NCI-H748 treated with DMSO at 0.1 percent for 48 hours (cell line): ENCODE data around the gene ZGRF1.
A peak's percentile ranks its signal among the peaks of the same experiment; 100 is the strongest.
"Not testable (repeated sequence)": the region's sequence is repeated elsewhere in the genome, so short reads cannot be mapped to it uniquely, and the experiment has no call there.

Experiments used
- DNase-seq: peaks from one replicate; lab custom pipeline; 2025; lab: John Stamatoyannopoulos, UW

ZGRF1 gene

DNA sequence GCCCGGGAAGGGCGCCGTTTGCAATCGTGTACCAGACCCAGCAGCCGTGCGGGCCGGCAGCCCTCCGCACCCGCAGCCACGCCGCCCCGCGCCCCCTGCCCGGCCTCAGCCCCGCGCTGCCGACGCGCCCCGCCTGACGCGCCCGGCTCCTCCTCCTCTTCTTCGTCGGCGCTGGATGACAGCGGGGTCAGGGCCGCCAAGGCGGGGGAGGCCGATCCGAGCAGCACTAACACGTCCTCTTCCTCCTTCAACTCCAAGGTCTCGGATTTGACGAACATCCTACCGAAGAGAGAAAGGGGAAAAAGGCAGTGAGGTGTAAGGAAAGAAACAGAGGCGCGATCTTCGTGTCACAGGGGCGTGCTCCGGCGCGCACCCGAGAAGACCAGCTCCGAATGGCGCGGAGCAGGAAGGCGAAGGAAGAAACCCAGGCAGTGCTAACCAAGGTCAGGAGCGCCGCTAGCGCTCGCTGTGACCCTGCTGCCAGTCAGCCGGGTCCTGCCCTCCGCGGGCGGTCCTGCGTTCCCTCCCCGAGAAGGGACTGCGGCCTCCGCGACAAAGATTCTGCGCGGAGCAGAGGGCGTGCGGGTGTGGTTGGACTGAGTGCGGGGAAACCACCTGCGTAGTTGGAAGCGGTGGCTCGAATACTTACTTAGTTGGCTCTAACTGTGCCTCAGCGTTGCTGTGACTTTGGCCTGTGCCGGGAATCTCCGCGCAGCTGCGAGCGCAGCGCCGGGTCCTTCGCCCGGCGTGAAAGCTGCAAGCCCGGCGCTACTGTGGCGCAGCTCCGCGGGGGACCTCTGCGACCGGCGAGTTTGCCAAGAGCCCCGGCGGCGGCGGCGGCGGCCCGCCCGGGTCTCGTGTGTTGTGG lies 121.3 kb downstream of the ZGRF1 start:
- DNase-seq: no peak

DNA sequence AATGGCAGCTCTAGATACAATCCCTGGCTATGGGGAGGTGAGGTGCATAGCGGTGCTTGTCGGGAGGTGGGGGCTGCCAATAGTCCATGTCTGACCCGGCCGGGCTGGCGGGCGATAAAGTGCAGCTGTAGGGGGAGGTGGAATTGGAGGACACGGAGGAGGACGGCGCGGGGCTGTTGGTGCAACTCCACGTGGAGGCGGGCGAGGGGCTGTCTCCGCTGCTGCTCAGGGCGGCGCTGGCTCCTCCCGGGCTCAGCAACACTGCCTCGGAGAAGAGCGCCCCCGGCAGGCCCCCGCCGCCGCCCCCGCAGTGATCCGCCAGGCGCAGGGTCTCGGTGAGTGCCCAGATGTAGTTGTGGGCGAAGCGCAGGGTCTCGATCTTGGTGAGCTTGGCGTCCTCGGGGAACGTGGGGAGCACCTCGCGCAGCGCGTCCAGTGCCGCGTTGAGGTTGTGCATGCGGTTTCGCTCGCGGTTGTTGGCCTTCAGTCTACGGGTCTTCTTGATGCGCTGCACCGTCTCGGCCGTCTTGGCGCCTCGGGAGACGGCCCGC lies 122.0 kb downstream of the ZGRF1 start:
- no peak for DNase-seq

DNA sequence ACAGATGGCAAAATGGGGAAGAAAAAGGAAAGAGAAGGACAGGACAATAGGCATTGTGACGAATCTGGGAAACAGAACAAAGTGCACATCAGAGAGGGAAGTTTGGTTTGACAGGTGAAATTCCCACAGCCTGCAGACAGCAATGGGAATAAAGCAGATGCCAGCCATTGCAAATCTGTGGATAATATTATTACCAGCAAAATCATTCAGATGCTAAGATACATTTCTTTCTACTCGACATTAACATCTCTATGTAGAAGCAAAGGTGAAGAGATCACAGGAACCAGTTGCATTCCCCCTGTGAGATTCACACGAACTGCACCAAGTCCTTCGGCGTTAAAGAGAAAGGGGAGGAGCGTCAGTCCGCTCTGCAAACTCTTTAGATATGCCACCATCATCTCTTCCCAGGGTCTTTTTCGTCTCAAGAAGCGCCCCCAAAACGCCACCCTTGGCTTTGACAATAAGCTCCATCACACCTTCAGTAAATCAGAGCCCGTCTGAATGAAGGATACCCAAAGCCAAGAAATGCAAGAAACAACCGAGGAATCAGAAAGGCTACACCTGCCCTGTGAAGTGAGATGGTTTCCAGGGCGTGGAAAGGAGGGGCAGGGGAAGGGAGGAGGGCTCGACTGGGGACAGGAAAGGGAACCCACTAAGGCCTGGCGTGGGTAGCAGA lies 122.6 kb downstream of the ZGRF1 start:
- DNase-seq: no peak

DNA sequence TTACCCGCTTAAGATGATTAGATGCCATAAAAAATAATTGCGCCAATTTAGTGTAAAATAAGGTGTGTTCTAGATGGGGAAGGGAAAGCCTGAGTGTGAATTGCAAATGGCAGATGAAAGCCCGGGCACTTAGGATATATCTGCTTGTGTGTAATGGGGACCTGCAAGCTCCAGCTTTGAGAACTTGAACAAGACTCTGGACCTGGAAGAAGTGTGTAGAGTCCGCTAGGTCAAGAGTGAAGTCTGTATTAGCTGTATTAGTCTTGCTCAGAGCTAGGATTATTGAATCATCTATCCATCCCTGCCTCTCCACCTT lies 124.9 kb downstream of the ZGRF1 start:
- peak; percentile 16 for DNase-seq

DNA sequence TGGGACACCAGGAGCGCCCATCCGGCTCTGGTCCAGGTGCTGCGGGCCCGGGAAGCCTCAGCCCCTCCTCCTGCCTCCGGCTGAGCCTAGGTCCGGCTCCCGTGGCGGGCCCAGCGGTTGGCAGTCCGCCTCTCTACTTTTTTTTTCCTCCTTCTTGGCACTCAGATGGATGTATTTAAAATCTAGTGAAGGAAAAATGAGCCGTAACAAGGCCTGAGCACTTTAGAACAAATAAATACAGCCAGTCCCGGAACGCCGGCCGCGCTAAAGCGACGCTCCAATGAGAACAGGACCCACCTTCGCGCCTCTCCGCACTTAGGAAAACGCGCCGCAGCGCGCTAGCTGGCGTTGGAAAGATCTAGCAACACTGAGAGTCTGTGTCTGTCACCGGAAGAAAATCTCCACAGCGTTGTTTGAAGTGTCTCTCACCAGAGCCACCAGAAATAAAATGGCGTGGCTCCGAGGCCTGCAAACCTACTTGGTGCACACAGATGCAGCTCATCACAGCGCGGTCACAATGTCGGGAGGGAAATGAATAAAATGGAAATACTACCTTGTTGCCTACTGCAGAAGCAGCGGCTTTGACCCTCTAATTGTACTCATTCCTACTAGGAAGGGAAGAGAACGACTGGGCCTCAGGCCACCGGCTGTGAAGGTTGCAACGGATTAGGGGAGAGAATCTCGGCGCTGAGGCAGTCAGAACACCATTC lies 125.5 kb downstream of the ZGRF1 start:
- DNase-seq: no peak

DNA sequence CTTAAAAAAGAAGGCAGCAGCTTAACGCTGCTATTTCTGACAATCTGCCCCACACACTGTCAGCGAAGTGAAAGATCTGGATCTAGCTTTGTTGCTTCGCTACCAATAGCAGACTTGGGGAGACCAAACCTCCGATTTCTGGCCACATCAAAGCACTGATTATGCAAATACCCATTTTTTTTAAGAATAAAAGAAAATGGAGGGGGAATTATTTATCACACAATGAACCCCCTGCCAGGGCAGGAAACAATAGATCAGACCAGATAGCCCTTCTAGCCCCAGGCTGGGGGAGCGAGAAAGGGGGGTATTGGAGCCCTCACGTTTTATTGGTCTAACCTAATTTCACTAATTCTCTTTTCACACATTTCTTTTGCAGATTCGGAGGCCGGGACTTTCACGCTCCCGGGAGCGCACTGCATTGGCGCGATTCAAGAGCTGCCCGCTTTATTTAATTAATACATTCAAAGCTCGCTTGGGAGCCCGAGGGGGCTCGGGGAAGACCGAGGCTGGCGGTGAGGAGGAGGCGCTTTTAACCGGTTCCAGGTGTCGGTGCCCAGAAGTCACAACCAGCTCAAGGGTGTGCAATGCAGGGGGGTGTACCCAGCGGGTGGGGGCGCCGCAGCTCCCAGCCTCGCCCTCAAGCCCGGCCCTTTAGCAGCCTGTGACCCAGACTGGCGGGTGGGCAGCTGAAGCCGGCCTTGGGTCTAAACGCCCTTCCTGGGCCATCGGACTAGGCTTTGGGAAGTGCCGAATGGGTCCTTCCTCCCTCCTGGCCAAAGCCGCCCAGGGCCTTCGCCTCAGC lies 126.2 kb downstream of the ZGRF1 start:
- no peak for DNase-seq

DNA sequence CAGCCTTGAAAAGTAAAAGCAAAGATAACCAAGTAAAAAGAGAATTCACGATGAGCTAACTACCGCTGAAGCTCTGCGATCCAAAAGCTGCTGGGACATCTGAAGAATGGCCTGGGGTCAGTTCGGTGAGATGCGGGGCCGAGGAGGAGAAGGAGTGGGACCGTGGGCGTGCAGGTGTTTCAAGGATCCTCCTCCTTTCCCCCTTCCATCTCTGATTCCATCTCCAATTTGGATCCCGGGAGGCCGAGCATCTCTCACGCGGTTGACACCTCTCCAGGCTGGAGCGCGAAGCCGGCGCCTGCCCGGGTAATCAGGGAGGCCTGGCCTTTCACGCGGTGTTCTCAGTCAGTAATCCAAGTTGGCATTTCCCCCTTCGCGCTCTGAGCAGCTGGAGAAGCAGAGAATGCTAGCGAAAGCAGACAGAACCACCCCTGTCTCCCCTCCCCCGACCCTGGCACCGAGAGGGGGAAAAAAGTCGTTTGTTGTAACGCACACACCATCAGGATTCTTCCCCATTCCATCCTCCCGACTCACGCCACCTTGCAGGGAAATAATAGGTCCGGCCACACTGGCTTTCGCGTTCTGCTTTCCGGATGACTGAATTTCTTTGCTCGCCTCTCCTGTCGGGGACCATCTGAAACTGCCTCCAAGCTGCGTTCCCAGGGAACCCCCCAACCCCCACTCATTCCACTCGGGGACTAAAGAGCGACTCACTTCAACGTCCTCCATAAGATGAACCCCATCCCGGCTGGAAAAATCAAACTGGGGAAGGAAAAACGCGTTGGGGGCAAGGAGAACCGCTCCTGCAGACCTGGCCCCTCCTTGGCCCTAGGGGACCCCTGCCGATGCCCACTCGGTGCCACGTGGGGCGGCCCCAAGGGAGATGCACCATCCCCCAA lies 127.2 kb downstream of the ZGRF1 start:
- DNase-seq: peak; percentile 12

DNA sequence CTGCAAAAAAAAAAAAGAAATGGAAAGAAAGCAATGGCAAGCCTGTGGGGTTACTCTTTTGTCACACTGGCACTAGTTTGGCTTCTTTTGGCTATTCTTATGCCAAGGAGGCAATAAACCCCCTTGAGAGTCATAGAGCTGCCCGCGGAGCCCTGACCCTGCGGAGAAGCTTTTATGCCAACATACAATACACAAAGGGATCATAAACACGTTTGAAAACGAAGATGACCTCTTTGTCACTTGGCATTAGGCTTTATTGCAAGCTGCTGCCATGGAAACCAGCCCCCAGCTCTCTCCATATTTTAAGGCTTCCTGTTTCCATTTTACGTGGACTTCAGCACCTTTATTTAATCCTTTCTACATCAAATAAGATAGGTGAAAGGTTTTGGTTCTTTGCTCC lies 128.4 kb downstream of the ZGRF1 start:
- peak; percentile 48 for DNase-seq

DNA sequence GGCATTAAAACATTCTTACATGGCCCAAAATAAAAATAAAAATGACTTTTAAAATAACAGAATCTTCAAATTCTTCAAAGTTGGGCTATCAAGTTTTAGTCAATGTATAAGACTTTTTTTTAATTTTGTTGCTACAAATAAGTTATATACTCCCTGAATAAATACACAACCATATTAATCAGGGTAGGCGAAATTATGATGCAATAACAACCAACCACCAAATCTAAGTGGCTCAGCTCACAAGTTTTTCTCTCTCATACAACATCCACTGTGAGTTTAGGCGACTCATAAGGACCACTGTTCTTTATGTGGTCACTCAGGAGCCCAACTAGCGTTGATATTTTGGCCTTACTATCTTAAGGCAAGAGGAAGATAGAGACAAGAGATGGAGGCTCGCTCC lies 131.9 kb downstream of the ZGRF1 start:
- DNase-seq: no peak

DNA sequence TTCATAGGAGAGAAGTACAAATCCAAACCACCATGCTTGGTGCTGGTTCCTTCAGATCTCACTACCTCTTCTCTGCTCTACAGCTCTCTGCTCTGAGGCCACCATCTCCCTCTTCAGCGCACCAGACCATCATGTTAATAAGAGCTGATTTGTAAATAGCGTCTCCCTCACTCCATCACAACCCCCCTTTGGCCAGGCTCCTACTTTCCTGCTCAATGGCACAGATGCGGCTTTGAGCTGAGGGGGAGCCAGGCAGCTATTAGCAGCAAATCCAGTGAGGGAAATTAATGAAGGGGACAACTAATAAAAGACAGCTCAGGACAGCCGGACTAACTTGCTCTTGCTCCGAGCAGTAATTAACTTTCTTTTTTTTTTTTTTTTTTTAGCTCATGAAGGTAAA lies 133.8 kb downstream of the ZGRF1 start:
- no peak for DNase-seq

DNA sequence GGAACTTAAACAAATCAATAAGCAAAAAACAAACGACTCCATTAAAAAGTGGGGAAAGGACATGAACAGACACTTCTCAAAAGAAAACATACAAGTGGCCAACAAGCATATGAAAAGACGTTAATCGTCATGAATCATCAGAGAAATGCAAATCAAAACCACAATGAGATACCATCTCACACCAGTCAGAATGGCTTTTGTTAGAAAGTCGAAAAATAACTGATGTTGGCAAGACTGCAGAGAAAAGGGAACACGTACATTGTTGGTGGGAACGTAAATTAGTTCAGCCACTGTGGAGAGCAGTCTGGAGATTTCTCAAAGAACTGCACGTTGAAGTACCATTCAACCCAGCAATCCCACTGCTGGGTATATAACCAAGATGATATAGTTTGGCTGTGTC lies 144.4 kb downstream of the ZGRF1 start:
- DNase-seq: no peak

DNA sequence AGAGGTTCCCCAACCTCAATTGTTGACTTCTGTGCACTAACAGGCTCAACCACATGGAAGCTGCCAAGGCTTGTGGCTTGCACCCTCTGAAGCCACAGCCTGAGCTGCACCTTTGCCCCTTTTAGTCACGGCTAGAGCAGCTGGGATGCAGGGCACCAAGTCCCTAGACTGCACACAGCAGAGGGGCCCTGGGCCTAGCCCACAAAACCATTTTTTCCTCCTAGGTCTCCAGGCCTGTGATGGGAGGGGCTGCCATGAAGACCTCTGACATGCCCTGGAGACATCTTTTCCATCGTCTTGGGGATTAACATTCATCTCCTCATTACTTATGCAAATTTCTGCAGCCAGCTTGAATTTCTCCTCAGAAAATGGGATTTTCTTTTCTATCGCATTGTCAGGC lies 145.9 kb downstream of the ZGRF1 start:
- DNase-seq: not testable (repeated sequence)
